Right lobe of liver (tissue), 6 donors: ENCODE measurements around the gene INHBA. TPM values are rescaled to one million over a fixed set of nuclear protein-coding genes. Genes with fewer than 3 reads are reported as not detected.

Source experiments
- ATAC-seq, 4 donors: fragments of 200-7000 bp; cut with Tn5 transposase; one replicate each; pipeline ENCODE4 v1.9.1; 2020; ENCODE audit warnings: mild to moderate bottlenecking in 4 of 4, moderate library complexity in 4 of 4
- DNase-seq, 3 donors: peaks; one replicate each; pipeline ENCODE4 v3.0.0-alpha.2; 2020
- H3K27ac ChIP-seq, 3 donors: fragments of 200-600 bp; one replicate each; pipeline ENCODE4 v1.8.0; 2022
- H3K27me3 ChIP-seq, 2 donors: fragments of 200-600 bp; one replicate each; pipeline ENCODE4 v1.8.0; 2022
- H3K36me3 ChIP-seq, 4 donors: fragments of 200-600 bp; sonication (generic) in 1 of 4; one replicate each; pipeline versions ENCODE4 v1.5.1 to v1.8.0; 2017 to 2022; ENCODE audit warnings: control low read depth in 1 of 4
- H3K4me1 ChIP-seq, 4 donors: fragments of 200-600 bp; sonication (generic) in 1 of 4; one replicate each; pipeline versions ENCODE4 v1.5.1 to v1.8.0; 2017 to 2022; ENCODE audit warnings: control low read depth in 1 of 4
- H3K4me3 ChIP-seq, 3 donors: fragments of 200-600 bp; one replicate each; pipeline ENCODE4 v1.8.0; 2022
- H3K9me3 ChIP-seq, 4 donors: fragments of 200-600 bp; sonication (generic) in 1 of 4; one replicate each; pipeline versions ENCODE4 v1.5.1 to v1.8.0; 2017 to 2022; ENCODE audit warnings: control low read depth in 1 of 4
- CTCF ChIP-seq, 4 donors: fragments of 200-600 bp in 3 of 4; fragments of 450-650 bp in 1 of 4; IDR thresholded peaks; one replicate each; pipeline versions ENCODE4 v1.5.1 to v1.8.0; 2016 to 2022; ENCODE audit warnings: antibody characterized with exemption in 4 of 4, mild to moderate bottlenecking in 2 of 4
- POLR2A ChIP-seq: fragments of 450-650 bp; IDR thresholded peaks from one replicate; pipeline ENCODE4 v1.6.1; 2017; ENCODE audit warnings: antibody characterized with exemption, mild to moderate bottlenecking
- WGBS: methylation state at CpG from one replicate; pipeline ENCODE4 v1.1.6; 2018; ENCODE audit warnings: low coverage, low lambda C conversion rate; ENCODE audit not compliant: insufficient coverage; ENCODE audit errors: missing lambda C conversion rate; 5-methylcytosine and 5-hydroxymethylcytosine counted together
- intact Hi-C, 2 donors: fragments of 100-400 bp; cut with DNase I; formaldehyde crosslinking; loops; one replicate each; pipeline versions ENCODE4 v1.11.2 to v1.14.1; 2022
- total RNA-seq, 6 experiments: library from RNA; depleted of rRNA in 2 of 6; stranded (reverse); fragments of >200 nt in 2 of 6; fragmentation: NEBNext Ultra II Directional in 3 of 6; extraction: Animal tissue kit (Norgen Biotek cat#: 25700) in 3 of 6; gene quantifications; one replicate each; pipeline versions ENCODE4 v1.1.0 to v1.2.4, GENCODE V29; 2016 to 2023
- donor health status: DM: no; HTN: yes; CAD: no.
- donor health status: DM: no; HTN: no; CAD: no.
- donor health status: DM: no; HTN: no; CAD: no.
- donor health status: DM: no; HTN: yes; CAD: no.
- donor health status: DM: no; HTN: yes; CAD: no.

Gene INHBA
- total RNA-seq, 6 experiments from 2014 or later: 1.1 to 9.7 (median 2.9) TPM

DNA sequence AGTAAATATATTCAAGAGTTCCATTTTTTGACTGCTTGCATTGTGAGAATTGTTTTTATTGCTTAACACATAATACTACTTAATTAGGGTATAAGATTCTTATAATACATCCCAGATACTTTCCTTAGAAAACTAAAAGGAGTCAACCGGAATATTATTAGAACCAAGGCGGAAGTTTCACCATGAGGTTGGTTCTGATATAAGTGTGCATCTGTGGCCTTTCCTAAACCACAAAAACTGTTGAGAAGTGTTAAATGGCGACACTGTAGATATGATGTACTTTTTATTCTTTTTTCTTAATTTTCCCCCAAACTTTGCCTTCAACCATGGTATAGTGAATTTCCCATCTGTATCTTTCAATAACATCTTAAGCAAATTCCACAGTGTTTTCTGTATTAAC, 32.3 kb upstream of the INHBA start:
- WGBS: 64% methylated on average over 3 of the region's 3 CpGs
- no peaks in the 10 kb centered on the region for H3K9me3 ChIP-seq
- no peak overlapping the region for H3K4me3 ChIP-seq
- intact Hi-C loops: no loop called here
- H3K4me1 ChIP-seq: peaks cover 0 to 6% (median 0%) of the 10 kb centered on the region in 4 donors
- no peak overlapping the region for H3K27ac ChIP-seq
- DNase-seq (no peak), ATAC-seq (no peak)
- H3K27me3 ChIP-seq: no peaks in the 10 kb centered on the region
- no peaks in the 10 kb centered on the region for H3K36me3 ChIP-seq
- TF ChIP-seq CTCF (IDR thresholded peaks at IDR 0.05) (no peak), POLR2A (no peak)

DNA sequence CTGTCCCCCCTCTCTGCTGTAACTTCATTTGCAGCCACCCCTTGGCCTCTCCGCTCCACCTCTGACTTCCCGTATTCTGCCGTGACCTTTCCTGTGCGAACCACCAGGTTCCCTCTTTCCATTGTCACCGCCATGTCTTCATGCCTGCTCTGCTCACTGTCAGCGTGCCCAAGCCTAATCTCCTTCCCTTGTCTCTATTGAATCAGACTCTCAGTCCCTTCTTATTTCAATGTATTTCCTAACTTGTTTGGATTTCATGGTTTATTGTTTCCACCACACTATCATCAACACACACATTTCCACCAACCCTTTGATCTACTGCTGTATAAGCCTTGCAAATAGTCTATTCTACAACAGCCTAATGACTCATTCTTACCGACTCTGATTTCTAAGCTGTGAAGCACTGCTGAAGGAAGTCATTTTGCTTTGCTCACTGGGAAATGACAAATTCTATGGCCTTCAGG, 30.0 kb upstream of the INHBA start:
- Histone ChIP-seq H3K4me3 (no peak overlapping the region), H3K9me3 (no peaks in the 10 kb centered on the region), H3K27me3 (no peaks in the 10 kb centered on the region), H3K4me1 (peaks cover 0 to 6% (median 0%) of the 10 kb centered on the region in 4 donors), H3K27ac (no peak overlapping the region), H3K36me3 (no peaks in the 10 kb centered on the region)
- 44% methylated on average over 7 of the region's 7 CpGs for WGBS
- TF ChIP-seq CTCF (IDR thresholded peaks at IDR 0.05): no peak
- TF ChIP-seq POLR2A: no peak
- DNase-seq: peak in 1 of 3 donors; percentile 51
- peak in 3 of 4 donors; percentile 41 to 55 (median 48) for ATAC-seq
- intact Hi-C loops: no loop called here

DNA sequence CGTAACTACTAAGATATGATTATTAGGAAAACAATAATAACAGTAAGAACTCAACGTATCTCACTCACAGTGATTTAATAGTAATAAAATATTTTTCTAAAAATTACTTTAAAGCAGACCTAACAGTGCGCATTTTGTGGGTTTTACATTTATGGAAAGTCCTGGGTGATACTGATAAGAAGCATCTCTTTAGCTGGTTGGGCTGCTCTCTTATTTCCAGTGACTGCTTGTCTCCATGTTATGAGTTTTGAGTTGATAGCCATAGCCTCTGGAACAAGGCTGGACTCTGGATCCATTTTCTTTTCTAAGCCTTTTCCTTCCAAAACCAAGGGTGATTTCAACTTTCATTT, 29.5 kb upstream of the INHBA start:
- DNase-seq (no peak), ATAC-seq (no peak)
- Histone ChIP-seq H3K36me3 (no peaks in the 10 kb centered on the region), H3K4me1 (peaks cover 0 to 6% (median 0%) of the 10 kb centered on the region in 4 donors), H3K27ac (no peak overlapping the region), H3K27me3 (no peaks in the 10 kb centered on the region), H3K9me3 (no peaks in the 10 kb centered on the region), H3K4me3 (no peak overlapping the region)
- intact Hi-C loops: no loop called here
- 21% methylated on average over 3 of the region's 3 CpGs for WGBS
- TF ChIP-seq CTCF (IDR thresholded peaks at IDR 0.05): no peak
- no peak for TF ChIP-seq POLR2A

- DNase-seq: no peak
Measured at GRCh38 chr7:41731493-41732435, 28.9 kb upstream of the INHBA start.

More at GRCh38 chr7:41731493-41732435, 28.9 kb upstream of the INHBA start:
- H3K4me1 ChIP-seq: peaks cover 0 to 6% (median 0%) of the 10 kb centered on the region in 4 donors
- ATAC-seq: peak; percentile 44 to 75 (median 67)
- H3K27ac ChIP-seq: no peak overlapping the region
- no peak for TF ChIP-seq POLR2A
- TF ChIP-seq CTCF (IDR thresholded peaks at IDR 0.05): peak; percentile 53 to 74 (median 70)
- WGBS: 58% methylated on average over 6 of the region's 7 CpGs
- no peaks in the 10 kb centered on the region for H3K27me3 ChIP-seq
- H3K36me3 ChIP-seq: no peaks in the 10 kb centered on the region
- no peak overlapping the region for H3K4me3 ChIP-seq
- intact Hi-C loops: no loop called here
- H3K9me3 ChIP-seq: no peaks in the 10 kb centered on the region
